NCI-H1092 (cell line): ENCODE data around the gene CCNI.
"Not testable (repeated sequence)": the region's sequence is repeated elsewhere in the genome, so short reads cannot be mapped to it uniquely, and the experiment has no call there.

Experiments used
- DNase-seq: peaks from one replicate; lab custom pipeline; 2025; lab: John Stamatoyannopoulos, UW

Gene CCNI

GRCh38 chr4:77075869-77076799, at the start of gene CCNI:
CCNI (minus strand) TSS chr4:77075989; CDS start chr4:77066362, 9,627 bp downstream.
- peak; percentile 94 for DNase-seq

GRCh38 chr4:77124576-77124975, 48.8 kb upstream of the CCNI start:
- no peak for DNase-seq

- DNase-seq: no peak
Measured at GRCh38 chr4:77123411-77123810, 47.6 kb upstream of the CCNI start.

- no peak for DNase-seq
Measured at GRCh38 chr4:77122656-77123055, 46.9 kb upstream of the CCNI start.

- no peak for DNase-seq
Measured at GRCh38 chr4:77121736-77122240, 46.0 kb upstream of the CCNI start.

- no peak for DNase-seq
Measured at GRCh38 chr4:77120886-77121508, 45.2 kb upstream of the CCNI start.

- no peak for DNase-seq
Measured at GRCh38 chr4:77117721-77118120, 41.9 kb upstream of the CCNI start.

- no peak for DNase-seq
Measured at GRCh38 chr4:77113069-77113468, 37.3 kb upstream of the CCNI start.

- DNase-seq: no peak
Measured at GRCh38 chr4:77110730-77111129, 34.9 kb upstream of the CCNI start.

GRCh38 chr4:77104791-77105540, 29.2 kb upstream of the CCNI start:
- DNase-seq: no peak

GRCh38 chr4:77104388-77104787, 28.6 kb upstream of the CCNI start:
- no peak for DNase-seq

GRCh38 chr4:77100234-77100633, 24.4 kb upstream of the CCNI start:
- DNase-seq: no peak

GRCh38 chr4:77097611-77098010, 21.8 kb upstream of the CCNI start:
- DNase-seq: no peak

- DNase-seq: peak; percentile 61
Measured at GRCh38 chr4:77095101-77095821, 19.5 kb upstream of the CCNI start.

GRCh38 chr4:77094496-77094895, 18.7 kb upstream of the CCNI start:
- DNase-seq: no peak

GRCh38 chr4:77093401-77093800, 17.6 kb upstream of the CCNI start:
- no peak for DNase-seq

GRCh38 chr4:77092975-77093374, 17.2 kb upstream of the CCNI start:
- DNase-seq: no peak

- no peak for DNase-seq
Measured at GRCh38 chr4:77089866-77090265, 14.1 kb upstream of the CCNI start.

GRCh38 chr4:77087027-77087426, 11.2 kb upstream of the CCNI start:
- not testable (repeated sequence) for DNase-seq

- DNase-seq: no peak
Measured at GRCh38 chr4:77084019-77084639, 8.3 kb upstream of the CCNI start.

- DNase-seq: no peak
Measured at GRCh38 chr4:77082886-77083608, 7.3 kb upstream of the CCNI start.
